RPMI7951 (cell line): ENCODE data around the gene AMY1A. TPM values are rescaled to one million over a fixed set of nuclear protein-coding genes. Genes with fewer than 3 reads are reported as not detected.
"Not testable (repeated sequence)": the region's sequence is repeated elsewhere in the genome, so short reads cannot be mapped to it uniquely, and the experiment has no call there.

ENCODE experiments used
- DNase-seq: peaks from one replicate; pipeline ENCODE4 v3.0.0-alpha.2; 2012; ENCODE audit warnings: low read depth
- total RNA-seq: library from RNA; depleted of rRNA; stranded (reverse); fragments of >200 nt; shearing (Covaris generic); gene quantifications from 2 replicates; pipeline ENCODE4 v1.2.3, GENCODE V29; 2014; rRNA removed

The AMY1A gene
- not detected in 2 replicates for total RNA-seq

DNA sequence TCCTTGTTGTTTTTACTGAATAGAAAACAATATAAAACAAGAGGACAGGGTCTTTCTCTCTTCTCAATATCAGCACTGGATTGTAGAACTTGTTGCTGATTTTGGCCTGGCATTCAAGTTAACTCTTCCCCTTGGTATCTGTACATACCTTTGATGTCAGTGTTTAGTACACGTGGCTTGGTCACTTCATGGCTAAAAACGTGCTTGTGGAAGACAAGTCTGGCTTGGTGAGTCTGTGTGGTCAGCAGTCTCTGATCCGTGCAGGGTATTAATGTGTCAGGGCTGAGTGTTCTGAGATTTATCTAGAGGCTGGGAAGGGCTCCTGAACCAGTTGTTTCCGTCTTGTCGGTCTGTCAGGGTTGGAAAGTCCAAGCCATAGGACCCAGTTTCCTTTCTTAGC, at the start of gene AMY1A:
AMY1A (plus strand) TSS at position 301 of the 400 bp plus-strand sequence. CDS start 571 bp downstream, outside the sequence.
- not testable (repeated sequence) for DNase-seq

DNA sequence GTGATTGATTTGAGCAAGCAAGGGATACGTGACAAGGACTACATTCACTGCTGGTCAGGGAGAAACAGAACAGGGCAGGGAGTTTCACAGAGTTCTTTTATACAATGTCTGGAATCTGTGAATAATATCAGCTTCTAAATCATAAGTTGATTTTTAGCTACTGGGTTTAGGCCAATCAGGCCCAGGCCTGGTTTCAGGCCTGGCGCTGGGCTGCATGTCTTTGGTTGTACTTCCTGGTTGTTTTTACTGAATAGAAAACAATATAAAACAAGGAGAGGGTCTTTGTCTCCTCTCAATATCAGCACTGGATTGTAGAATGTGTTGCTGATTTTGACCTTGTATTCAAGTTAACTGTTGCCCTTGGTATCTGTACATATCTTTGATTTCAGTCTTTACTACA, 39.2 kb upstream of the AMY1A start:
- DNase-seq, result no peak

DNA sequence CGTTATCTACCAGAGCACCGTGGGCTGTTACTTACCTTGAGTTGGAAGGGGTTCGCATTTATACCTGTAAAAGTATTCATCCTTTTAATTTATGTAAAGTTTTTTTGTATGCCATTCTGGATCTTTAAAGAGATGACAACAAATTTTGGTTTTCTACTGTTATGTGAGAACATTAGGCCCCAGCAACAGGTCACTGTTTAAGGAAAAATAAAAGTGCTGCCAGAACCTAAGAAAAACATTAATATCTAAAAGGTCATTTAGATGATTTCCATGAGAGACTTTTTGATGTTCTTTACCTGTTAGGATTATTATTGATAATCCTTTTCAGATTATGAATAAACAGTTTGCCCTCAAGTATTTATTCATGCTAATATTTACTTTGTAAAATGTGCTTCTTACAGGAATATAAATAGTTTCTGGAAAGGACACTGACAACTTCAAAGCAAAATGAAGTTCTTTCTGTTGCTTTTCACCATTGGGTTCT, 38.5 kb upstream of the AMY1A start, which contains the start of gene AMY2A:
AMY2A (plus strand) TSS at position 434 of the 484 bp plus-strand sequence; CDS start at position 448, 14 bp downstream.
- not testable (repeated sequence) for DNase-seq

DNA sequence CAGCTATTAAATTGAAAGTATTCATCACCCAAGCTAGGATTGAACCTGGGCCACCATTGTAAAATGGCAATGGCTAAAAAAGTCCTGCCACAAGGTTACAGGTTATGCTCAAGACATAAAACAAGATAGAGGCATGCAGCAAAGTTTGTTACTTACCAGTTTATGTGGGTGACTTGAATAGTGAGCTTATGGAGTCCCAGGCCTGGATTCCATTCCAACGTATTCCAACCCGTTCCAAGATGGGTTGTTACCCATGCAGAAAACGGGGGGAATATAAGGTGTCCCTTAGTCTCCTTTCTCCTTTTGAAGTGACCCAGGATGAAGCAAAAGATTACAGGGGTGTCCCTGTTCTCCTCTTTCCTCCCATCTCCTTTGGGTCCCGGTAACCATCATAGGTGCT, 28.1 kb upstream of the AMY1A start:
- DNase-seq, result not testable (repeated sequence)

DNA sequence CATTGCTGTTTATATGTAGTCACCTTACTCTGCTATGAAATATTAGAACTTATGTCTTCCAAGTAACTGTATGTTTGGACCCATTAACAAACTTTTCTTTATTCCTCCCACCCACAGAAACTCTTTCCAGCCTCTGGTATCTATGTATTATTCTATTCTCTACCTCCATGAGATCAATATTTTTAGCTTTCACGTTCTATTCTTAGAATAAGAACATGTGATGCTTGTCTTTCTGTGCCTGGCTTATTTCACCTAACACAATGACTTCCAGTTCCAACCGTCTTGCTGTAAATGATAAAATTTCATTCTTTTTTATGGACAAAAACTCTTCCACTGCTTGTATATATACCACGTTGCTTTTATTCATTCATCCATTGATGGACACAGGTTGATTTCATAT, 14.4 kb upstream of the AMY1A start:
- DNase-seq, result not testable (repeated sequence)

DNA sequence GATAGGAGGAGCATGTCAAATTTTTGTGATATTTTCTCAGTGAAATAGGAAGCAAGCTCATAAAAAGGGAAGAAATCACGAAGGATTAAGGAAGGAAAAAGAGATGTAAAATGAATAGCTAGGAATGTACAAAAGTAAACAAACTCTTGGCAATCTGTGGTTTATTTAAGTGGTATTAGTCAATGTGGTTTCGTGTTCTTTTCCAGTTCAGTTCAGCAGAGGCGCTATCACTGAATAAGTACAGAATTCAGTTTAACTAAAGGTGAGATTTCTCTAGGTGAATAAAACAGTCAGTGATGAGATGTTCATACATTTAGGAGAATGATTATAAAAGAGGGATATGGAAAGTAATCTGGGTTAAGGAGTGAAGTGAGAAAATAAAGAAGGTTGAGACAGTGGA, 11.7 kb upstream of the AMY1A start:
- DNase-seq, result not testable (repeated sequence)

DNA sequence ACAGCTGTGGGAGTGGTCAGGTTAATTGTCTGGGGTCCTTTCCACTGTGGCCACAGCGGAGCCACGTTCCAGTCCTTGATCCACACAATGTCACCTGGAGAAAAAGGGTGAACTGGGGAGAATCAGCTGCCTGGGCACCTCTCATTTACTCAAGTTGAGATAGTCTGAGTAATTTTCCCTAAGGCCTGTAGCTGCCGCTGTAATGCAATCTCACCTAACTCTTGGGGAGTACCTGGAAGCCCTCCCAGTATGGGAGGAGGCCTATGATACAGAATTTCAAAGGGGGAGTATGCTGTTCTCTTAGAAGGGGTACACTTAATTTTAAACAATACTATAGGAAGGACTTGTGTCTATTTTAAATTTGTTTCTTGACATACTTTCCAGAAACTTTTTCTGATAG, 5.3 kb upstream of the AMY1A start:
- not testable (repeated sequence) for DNase-seq

DNA sequence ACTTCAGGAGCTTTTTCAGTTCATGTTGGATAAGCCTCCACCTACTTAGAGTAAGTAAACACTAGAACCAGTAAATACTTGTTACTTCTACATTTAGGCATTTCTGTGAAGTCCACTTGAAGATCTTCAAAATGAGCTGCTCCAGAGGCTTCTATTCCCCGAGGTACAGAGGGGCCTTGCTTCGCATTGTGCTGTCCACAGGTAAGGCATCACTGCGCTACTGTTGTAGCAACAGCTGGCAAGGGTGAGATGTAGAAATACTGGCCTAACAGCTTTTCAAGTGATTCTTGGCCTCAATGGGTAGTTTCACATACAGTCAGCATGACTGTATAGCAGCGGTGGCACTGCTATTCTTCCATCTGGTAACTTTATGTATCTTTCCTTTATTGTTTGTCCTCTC, 4.7 kb upstream of the AMY1A start:
- not testable (repeated sequence) for DNase-seq

DNA sequence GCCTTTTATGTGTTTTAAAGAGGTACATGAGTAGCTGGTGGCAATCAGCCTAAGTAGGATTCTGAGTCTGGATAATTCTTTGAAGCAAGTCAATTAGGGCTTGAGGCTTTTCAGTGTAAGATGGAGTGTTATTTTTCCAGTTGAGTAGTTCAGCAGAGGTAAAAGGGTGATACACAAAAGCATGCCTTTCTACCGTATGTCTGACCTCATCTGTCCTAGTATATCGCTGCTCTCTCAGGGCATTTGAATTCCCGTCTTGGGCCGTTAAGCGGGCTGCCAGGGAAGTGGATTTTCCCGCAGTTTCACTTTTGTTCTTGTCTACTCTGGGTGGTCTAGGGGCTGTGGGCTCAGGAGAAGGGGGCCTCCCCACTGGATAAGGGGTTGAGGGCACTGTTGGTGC, 1.4 kb upstream of the AMY1A start:
- DNase-seq, result not testable (repeated sequence)

DNA sequence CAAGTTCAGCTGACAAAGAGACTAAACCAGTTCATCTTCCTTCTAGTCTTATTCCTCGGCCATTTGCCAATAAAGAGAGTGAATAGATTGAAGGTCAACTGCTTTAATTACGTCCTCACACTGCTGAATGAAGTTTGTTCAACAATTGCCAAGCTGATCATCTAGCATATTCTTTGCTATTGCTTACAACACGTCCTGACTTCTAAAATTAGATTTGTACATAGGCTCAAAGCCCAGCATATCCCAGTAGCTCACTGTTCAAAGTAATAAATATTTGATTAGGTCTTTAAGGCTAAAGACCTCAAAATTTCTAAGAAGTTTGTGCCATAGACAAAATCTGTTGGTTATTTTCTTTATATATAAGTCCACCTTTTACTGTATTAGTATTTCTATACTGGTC, 20.8 kb downstream of the AMY1A start:
- DNase-seq, result not testable (repeated sequence)

DNA sequence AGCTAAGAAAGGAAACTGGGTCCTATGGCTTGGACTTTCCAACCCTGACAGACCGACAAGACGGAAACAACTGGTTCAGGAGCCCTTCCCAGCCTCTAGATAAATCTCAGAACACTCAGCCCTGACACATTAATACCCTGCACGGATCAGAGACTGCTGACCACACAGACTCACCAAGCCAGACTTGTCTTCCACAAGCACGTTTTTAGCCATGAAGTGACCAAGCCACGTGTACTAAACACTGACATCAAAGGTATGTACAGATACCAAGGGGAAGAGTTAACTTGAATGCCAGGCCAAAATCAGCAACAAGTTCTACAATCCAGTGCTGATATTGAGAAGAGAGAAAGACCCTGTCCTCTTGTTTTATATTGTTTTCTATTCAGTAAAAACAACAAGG, 40.5 kb downstream of the AMY1A start, which contains the start of gene AMY1B:
AMY1B (minus strand) TSS at position 101 of the 400 bp plus-strand sequence. CDS start 571 bp downstream, outside the sequence.
- not testable (repeated sequence) for DNase-seq

DNA sequence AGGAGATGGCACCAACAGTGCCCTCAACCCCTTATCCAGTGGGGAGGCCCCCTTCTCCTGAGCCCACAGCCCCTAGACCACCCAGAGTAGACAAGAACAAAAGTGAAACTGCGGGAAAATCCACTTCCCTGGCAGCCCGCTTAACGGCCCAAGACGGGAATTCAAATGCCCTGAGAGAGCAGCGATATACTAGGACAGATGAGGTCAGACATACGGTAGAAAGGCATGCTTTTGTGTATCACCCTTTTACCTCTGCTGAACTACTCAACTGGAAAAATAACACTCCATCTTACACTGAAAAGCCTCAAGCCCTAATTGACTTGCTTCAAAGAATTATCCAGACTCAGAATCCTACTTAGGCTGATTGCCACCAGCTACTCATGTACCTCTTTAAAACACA, 41.9 kb downstream of the AMY1A start:
- DNase-seq, result not testable (repeated sequence)

DNA sequence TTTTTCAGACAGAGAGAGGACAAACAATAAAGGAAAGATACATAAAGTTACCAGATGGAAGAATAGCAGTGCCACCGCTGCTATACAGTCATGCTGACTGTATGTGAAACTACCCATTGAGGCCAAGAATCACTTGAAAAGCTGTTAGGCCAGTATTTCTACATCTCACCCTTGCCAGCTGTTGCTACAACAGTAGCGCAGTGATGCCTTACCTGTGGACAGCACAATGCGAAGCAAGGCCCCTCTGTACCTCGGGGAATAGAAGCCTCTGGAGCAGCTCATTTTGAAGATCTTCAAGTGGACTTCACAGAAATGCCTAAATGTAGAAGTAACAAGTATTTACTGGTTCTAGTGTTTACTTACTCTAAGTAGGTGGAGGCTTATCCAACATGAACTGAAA, 45.1 kb downstream of the AMY1A start:
- not testable (repeated sequence) for DNase-seq

DNA sequence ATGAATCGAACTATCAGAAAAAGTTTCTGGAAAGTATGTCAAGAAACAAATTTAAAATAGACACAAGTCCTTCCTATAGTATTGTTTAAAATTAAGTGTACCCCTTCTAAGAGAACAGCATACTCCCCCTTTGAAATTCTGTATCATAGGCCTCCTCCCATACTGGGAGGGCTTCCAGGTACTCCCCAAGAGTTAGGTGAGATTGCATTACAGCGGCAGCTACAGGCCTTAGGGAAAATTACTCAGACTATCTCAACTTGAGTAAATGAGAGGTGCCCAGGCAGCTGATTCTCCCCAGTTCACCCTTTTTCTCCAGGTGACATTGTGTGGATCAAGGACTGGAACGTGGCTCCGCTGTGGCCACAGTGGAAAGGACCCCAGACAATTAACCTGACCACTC, 45.7 kb downstream of the AMY1A start:
- DNase-seq, result not testable (repeated sequence)

DNA sequence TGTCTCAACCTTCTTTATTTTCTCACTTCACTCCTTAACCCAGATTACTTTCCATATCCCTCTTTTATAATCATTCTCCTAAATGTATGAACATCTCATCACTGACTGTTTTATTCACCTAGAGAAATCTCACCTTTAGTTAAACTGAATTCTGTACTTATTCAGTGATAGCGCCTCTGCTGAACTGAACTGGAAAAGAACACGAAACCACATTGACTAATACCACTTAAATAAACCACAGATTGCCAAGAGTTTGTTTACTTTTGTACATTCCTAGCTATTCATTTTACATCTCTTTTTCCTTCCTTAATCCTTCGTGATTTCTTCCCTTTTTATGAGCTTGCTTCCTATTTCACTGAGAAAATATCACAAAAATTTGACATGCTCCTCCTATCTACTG, 52.1 kb downstream of the AMY1A start:
- DNase-seq, result not testable (repeated sequence)

DNA sequence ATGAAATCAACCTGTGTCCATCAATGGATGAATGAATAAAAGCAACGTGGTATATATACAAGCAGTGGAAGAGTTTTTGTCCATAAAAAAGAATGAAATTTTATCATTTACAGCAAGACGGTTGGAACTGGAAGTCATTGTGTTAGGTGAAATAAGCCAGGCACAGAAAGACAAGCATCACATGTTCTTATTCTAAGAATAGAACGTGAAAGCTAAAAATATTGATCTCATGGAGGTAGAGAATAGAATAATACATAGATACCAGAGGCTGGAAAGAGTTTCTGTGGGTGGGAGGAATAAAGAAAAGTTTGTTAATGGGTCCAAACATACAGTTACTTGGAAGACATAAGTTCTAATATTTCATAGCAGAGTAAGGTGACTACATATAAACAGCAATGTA, 54.8 kb downstream of the AMY1A start:
- not testable (repeated sequence) for DNase-seq

Other genes starting within 250 kb of the AMY1A start
- gene RNPC3, start 130.1 kb upstream of the AMY1A start, total RNA-seq, result 5.3 and 7.7 TPM in 2 replicates
- 0.48 and 0.88 TPM in 2 replicates for gene AMY2B, start 84.2 kb upstream of the AMY1A start, total RNA-seq
- gene AMY2A, start 38.3 kb upstream of the AMY1A start, total RNA-seq, result not detected in 2 replicates
- not detected in 2 replicates for gene AMY1B, start 40.5 kb downstream of the AMY1A start, total RNA-seq
- gene AMY1C, start 94.1 kb downstream of the AMY1A start, total RNA-seq, result not detected in 2 replicates